ENCODE results near the gene RETSAT.
"Not testable (repeated sequence)": the region's sequence is repeated elsewhere in the genome, so short reads cannot be mapped to it uniquely, and the experiment has no call there.

Gene RETSAT

DNA sequence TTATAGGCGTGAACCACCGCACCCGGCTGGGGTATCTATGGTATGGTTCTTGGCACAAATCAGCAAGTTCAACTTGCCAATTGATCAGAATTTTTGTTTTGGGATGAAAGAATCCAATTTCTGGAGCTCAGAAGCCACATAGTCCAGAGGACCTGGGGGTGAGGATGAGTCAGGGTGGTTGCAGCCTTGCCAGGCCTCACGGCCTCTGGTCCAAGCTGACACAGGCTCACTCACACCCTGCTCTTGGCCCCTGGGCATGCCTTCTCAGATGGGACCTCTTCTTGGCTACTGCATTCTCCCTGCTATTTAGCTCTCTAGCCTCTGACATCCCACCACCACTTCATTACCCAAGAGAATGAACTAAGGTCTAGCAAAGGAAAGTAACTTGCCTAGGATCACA is 39.5 kb upstream of the RETSAT start:
- DNase-seq (ENCODE audit: low spot score) = no peak

DNA sequence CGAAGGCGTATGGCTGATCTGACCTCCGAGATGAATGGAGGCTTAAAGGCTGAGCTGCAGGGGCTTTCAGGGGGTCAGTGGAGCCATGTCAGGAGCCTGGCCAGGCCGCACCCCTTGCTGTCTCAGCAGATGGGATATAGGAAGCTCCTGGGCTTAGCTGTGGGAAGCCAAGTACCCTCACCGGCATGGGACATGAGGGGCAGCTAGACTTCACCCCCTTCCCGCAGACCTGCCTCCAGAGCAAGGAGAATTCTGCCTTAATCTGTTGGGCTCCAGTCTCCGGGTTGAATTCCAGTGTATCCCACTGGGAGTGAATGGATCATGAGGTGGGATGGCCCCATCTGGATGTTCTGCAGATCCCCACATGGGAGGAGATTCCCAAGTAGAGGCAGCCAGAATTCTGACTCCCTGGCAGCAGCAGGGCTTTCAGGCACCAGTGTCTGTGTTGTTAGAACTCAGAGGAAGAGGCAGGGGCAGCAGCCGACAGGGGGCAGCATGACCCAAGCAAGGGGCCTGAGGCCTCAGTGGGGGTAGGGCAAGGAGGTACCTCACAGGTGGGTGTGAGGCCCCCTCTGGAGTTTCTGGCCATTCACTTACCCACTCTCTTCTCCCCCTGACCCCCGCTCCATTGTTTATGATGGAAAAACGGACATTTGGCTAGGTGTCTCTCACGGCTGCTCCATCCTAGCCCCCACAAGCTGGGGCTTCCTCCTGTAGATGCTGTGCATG is 36.8 kb upstream of the RETSAT start:
- no peak for DNase-seq (ENCODE audit: low spot score)
- CTCF ChIA-PET = interaction anchor here (0.5 to 2.0 kb wide), 4 partner anchors 13 to 161 kb away, joined by 3 to 7 read pairs (median 3); no protein-coding TSS in a partner anchor
- POLR2A ChIA-PET (ENCODE audit: low non-redundant PET) = no interaction called here
- TF ChIP-seq CTCF (conservative IDR thresholded peaks at IDR 0.05; ENCODE audit: low read depth) = peak; percentile 42
- peak overlapping the region; percentile 52 for H3K27ac ChIP-seq

More for the DNA sequence above, 39.5 kb upstream of the RETSAT start:
- peak overlapping the region; percentile 52 for H3K27ac ChIP-seq
- no peak for TF ChIP-seq CTCF (conservative IDR thresholded peaks at IDR 0.05; ENCODE audit: low read depth)
- POLR2A ChIA-PET (ENCODE audit: low non-redundant PET) = no interaction called here
- CTCF ChIA-PET = no interaction called here

DNA sequence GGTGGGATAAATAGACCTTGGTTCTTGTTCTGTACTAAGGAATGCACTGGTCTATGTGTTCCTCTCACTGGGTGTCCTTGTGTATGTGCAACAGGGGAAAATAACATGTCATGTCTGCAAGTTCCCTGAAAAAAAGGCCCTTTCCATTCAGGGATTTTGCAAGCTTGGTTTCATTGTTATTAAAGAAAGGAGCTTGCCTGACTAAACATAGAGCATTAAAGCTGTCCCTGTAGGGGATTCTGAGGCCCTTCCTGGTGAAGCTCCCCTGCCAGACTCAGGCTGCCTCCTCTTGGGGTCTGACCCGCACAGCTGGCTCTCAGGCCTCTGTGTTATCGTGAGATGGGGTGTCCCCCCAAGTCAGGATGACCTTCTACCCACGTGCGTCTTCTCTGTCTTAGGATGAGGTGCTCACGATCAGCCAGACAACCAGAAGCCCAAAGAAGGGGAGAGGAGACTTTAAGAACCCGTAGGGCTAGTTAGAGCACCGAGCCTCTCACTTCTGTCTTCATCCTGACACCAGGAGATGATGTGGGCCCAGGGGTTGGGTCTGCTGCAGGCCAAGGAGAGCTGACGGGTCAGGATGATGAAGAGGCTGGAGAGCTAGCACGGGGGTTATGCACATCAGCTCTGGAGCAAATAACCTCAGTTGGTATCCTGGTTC is 34.7 kb upstream of the RETSAT start:
- TF ChIP-seq CTCF (conservative IDR thresholded peaks at IDR 0.05; ENCODE audit: low read depth) = no peak
- CTCF ChIA-PET = no interaction called here
- POLR2A ChIA-PET (ENCODE audit: low non-redundant PET) = no interaction called here
- H3K27ac ChIP-seq = peak overlapping the region; percentile 52
- DNase-seq (ENCODE audit: low spot score) = no peak

GRCh38 chr2:85387754-85388153 is 33.4 kb upstream of the RETSAT start:
- ChIA-PET CTCF (interaction anchor here (0.7 kb wide), 1 partner anchor 311 kb away, joined by 4 read pairs; no protein-coding TSS in a partner anchor), POLR2A (ENCODE audit: low non-redundant PET) (interaction anchor here (0.8 kb wide), 1 partner anchor 216 kb away, joined by 3 read pairs; no protein-coding TSS in a partner anchor)
- no peak overlapping the region for H3K27ac ChIP-seq
- DNase-seq (ENCODE audit: low spot score) = no peak
- TF ChIP-seq CTCF (conservative IDR thresholded peaks at IDR 0.05; ENCODE audit: low read depth) = no peak

DNA sequence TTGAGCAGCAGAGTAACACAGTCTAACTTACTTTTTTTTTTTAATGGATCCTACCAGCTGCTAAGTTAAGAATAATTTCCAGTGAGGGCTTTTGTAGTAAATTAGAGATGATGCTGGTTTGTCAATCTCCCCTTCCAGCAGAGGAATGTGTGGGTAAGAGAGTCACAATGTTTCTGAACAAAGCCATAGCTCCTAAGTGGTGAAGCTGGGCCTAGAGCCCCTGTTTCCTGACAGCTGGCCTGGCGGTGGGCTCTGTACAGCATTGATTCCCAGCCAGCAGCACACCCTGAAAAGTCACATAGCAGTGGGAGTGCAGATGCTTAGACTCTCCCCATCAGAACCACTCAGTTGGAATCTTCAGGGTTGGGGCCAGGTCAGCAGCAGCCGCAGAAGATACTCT is 31.4 kb upstream of the RETSAT start:
- TF ChIP-seq CTCF (conservative IDR thresholded peaks at IDR 0.05; ENCODE audit: low read depth) = no peak
- DNase-seq (ENCODE audit: low spot score) = no peak
- ChIA-PET CTCF (interaction anchor here (0.6 to 1.5 kb wide), 2 partner anchors 166 to 529 kb away, joined by 4 to 6 read pairs; no protein-coding TSS in a partner anchor), POLR2A (ENCODE audit: low non-redundant PET) (no interaction called here)
- peak overlapping the region; percentile 38 for H3K27ac ChIP-seq

- ChIA-PET CTCF (interaction anchor here (0.7 kb wide), 1 partner anchor 218 kb away, joined by 3 read pairs; no protein-coding TSS in a partner anchor), POLR2A (ENCODE audit: low non-redundant PET) (no interaction called here)
- no peak for DNase-seq (ENCODE audit: low spot score)
- H3K27ac ChIP-seq = no peak overlapping the region
- TF ChIP-seq CTCF (conservative IDR thresholded peaks at IDR 0.05; ENCODE audit: low read depth) = no peak
These were observed 29.5 kb upstream of the RETSAT start for GRCh38 chr2:85383850-85384249.

DNA sequence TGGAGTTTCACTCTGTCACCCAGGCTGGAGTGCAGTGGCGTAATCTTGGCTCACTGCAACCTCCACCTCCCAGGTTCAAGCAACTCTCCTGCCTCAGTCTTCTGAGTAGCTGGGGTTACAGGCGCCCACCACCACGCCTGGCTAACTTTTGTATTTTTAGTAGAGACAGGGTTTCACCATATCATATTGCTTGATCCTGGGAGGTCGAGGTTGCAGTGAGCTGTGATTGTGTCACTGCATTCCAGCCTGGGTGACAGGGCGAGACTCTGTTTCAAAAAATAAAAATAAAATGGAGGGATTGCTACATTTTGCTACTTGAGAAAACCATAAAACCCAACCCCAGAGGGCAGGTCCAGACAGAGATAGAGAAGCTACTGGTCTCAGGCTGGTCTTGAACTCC is 28.8 kb upstream of the RETSAT start:
- POLR2A ChIA-PET (ENCODE audit: low non-redundant PET) = interaction anchor here (0.7 kb wide), 2 partner anchors 56 to 213 kb away, joined by 5 to 6 read pairs; partner anchors contain the start of gene RNF181
- peak overlapping the region; percentile 37 for H3K27ac ChIP-seq
- CTCF ChIA-PET = interaction anchor here (0.7 kb wide), 1 partner anchor 219 kb away, joined by 3 read pairs; no protein-coding TSS in a partner anchor
- not testable (repeated sequence) for DNase-seq (ENCODE audit: low spot score)
